ENCODE results near the gene CRIM1. TPM values are rescaled to one million over a fixed set of nuclear protein-coding genes. Genes with fewer than 3 reads are reported as not detected.
A peak's percentile ranks its signal among the peaks of the same experiment; 100 is the strongest.

The CRIM1 gene
- polyA plus RNA-seq, 2 of the 4 experiments (the other 2 are of a cell fraction): 127 to 208 TPM

DNA sequence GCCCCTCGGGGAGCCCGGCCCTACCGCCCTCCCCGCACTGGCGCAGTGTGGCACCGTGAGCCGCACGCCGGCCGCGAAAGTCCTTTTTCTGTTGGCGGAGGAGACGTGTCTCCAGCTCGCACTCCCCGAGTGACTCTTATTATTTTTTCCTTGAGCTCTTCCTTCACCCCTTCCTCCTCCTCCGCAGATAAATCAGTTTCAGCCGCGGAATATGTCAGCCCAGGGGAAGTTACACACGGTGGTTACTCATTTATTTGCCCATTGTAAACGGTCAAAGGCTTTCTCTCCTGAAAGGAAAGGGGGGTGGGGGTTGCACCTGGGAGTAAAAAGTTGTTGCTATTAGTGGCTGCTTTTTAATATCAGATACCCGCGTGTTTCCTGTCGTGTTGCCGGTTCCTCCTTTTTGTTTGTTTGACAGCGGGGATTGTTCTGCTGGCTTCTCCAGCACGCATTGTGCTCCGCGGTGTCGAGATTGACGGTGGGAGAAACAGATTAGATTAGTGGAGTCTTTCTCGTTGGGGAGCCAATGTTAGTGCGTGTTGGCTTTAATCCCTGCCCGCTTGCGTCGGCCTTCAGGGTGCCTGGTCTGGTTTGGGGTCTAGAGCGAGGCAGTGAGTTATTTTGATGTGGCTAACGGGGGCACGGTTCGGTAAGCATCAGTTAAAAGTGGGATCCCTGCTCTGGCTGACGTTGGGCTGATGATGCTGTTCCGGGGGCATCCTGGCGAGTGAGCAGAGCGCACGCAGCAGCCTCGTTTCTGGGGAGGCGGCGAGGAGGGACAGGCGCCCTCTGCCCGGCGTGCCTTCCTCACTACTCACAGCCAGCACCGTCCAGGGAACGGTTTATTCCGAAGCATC is 1.6 kb downstream of the CRIM1 start:
- ChIA-PET POLR2A (interaction anchor here (1.7 to 3.2 kb wide), 2 partner anchors 16 to 104 kb away, joined by 4 to 23 read pairs; no protein-coding TSS in a partner anchor), CTCF (interaction anchor here (0.7 to 13.5 kb wide), 24 partner anchors 8 to 307 kb away, joined by 3 to 148 read pairs (median 4); no protein-coding TSS in a partner anchor)
- no peaks in the 10 kb centered on the region for H3K9me3 ChIP-seq
- peaks cover 55% of the 10 kb centered on the region for H3K4me1 ChIP-seq
- peak overlapping the region; percentile 90 for H3K4me3 ChIP-seq
- FAIRE-seq (no peak), DNase-seq (ENCODE audit: low read depth in 1 of 2, low spot score in 1 of 2) (no peak), ATAC-seq (peak; percentile 55 to 71)
- 1% methylated on average over 47 of the region's 53 CpGs for WGBS (ENCODE audit: missing lambda C conversion rate)
- TF ChIP-seq JUN (IDR thresholded peaks at IDR 0.05): 0 out of 5 replicates have a peak, but pooled peaks of 1 of the 2 experiments have one; percentile 21
- 0 out of 2 replicates have a peak, but pooled peaks have one; percentile 4 for TF ChIP-seq RCOR1 (IDR thresholded peaks at IDR 0.05; ENCODE audit: low read depth, low read length)
- no peak for TF ChIP-seq CBX8 (IDR thresholded peaks at IDR 0.05)
- TF ChIP-seq, protein P1, sequence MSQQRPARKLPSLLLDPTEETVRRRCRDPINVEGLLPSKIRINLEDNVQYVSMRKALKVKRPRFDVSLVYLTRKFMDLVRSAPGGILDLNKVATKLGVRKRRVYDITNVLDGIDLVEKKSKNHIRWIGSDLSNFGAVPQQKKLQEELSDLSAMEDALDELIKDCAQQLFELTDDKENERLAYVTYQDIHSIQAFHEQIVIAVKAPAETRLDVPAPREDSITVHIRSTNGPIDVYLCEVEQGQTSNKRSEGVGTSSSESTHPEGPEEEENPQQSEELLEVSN (IDR thresholded peaks at IDR 0.05; ENCODE audit: borderline replicate concordance, low read depth): no peak
- no peak for TF ChIP-seq CHD2 (IDR thresholded peaks at IDR 0.05; ENCODE audit: low read length, partially characterized antibody)
- TF ChIP-seq ZSCAN20 (CRISPR knock-in tag; IDR thresholded peaks at IDR 0.05): no peak
- no peak for TF ChIP-seq SREBF2 (IDR thresholded peaks at IDR 0.05)
- TF ChIP-seq JUNB (IDR thresholded peaks at IDR 0.05): no peak
- 0 out of 2 replicates have a peak, but pooled peaks have one; percentile 16 for TF ChIP-seq HDAC2 (IDR thresholded peaks at IDR 0.05)
- no peak for TF ChIP-seq TP53 (CRISPR knock-in tag; IDR thresholded peaks at IDR 0.05)
- TF ChIP-seq, protein P2, sequence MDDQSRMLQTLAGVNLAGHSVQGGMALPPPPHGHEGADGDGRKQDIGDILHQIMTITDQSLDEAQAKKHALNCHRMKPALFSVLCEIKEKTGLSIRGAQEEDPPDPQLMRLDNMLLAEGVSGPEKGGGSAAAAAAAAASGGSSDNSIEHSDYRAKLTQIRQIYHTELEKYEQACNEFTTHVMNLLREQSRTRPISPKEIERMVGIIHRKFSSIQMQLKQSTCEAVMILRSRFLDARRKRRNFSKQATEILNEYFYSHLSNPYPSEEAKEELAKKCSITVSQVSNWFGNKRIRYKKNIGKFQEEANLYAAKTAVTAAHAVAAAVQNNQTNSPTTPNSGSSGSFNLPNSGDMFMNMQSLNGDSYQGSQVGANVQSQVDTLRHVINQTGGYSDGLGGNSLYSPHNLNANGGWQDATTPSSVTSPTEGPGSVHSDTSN (IDR thresholded peaks at IDR 0.05): 0 out of 2 replicates have a peak, but pooled peaks have one; percentile 7
- TF ChIP-seq, protein P3, sequence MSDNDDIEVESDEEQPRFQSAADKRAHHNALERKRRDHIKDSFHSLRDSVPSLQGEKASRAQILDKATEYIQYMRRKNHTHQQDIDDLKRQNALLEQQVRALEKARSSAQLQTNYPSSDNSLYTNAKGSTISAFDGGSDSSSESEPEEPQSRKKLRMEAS (IDR thresholded peaks at IDR 0.05): peak; percentile 75
- TF ChIP-seq HEYL (CRISPR knock-in tag; IDR thresholded peaks at IDR 0.05): no peak
- peak overlapping the region; percentile 93 to 97 for H3K27ac ChIP-seq
- H3K4me2 ChIP-seq: peak overlapping the region; percentile 90

DNA sequence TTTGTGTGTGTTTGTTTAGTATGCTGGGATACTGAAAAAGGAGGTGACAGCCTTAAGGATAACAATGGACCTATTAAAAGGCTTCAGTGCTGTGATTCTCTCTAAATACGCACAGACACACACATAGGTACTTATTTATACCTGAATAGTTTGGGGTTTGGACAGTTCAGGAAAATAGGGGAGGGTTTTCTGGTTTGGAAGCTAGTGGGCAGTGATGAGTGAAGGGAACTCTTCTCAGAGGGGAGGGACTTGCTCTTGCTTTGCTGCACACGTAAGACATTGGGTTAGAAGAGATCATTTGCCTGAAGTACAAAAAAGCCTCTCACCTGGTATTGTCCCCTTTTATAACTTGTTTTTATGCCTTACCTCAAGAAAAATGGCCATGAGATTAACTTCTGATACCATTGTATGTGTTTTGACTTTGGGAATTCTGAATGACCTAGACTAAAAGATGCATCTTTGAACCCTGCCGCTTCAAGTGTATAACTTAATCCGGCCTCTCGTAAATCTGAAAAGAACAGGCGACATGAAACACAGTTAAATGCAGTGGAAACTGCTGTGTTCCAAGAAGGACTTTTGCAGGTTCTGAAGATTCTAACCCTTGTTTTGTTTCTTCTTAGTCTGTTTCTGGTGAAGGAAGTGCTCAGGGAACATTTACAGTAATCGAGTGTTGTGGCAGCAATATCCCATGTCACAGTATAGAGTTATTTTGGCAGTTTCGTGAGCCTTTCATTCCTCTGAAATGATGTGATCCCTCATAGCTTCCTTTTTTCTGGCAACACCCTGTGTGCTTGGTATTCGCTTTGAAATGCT is 2.5 kb downstream of the CRIM1 start:
- CTCF ChIA-PET: interaction anchor here (0.7 to 13.5 kb wide), 22 partner anchors 9 to 306 kb away, joined by 3 to 148 read pairs (median 4); no protein-coding TSS in a partner anchor
- FAIRE-seq: peak; percentile 13
- H3K9me3 ChIP-seq: no peaks in the 10 kb centered on the region
- WGBS (ENCODE audit: missing lambda C conversion rate): 1% methylated on average over 9 of the region's 9 CpGs
- H3K4me3 ChIP-seq: peak overlapping the region; percentile 90
- DNase-seq (ENCODE audit: low read depth in 1 of 2, low spot score in 1 of 2): peak; percentile 63 to 89
- ATAC-seq: peak; percentile 49 to 73
- POLR2A ChIA-PET: interaction anchor here (0.6 to 0.7 kb wide), 4 partner anchors 10 to 133 kb away, joined by 3 to 4 read pairs (median 3); no protein-coding TSS in a partner anchor
- peak overlapping the region; percentile 90 for H3K4me2 ChIP-seq
- H3K4me1 ChIP-seq: peaks cover 55% of the 10 kb centered on the region
- 0 out of 4 replicates have a peak, but pooled peaks of 1 of the 2 experiments have one; percentile 1 for TF ChIP-seq CEBPB (IDR thresholded peaks at IDR 0.05)
- TF ChIP-seq ZSCAN20 (CRISPR knock-in tag; IDR thresholded peaks at IDR 0.05): no peak
- TF ChIP-seq RAD21 (conservative IDR thresholded peaks at IDR 0.05 in 1 of 2, IDR thresholded peaks at IDR 0.05 in 1 of 2): peak in 1 of 2 experiments; percentile 3; a peak in 2 of 5 replicates
- TF ChIP-seq MAFK (IDR thresholded peaks at IDR 0.05; ENCODE audit: partially characterized antibody): no peak
- TF ChIP-seq, protein P4, sequence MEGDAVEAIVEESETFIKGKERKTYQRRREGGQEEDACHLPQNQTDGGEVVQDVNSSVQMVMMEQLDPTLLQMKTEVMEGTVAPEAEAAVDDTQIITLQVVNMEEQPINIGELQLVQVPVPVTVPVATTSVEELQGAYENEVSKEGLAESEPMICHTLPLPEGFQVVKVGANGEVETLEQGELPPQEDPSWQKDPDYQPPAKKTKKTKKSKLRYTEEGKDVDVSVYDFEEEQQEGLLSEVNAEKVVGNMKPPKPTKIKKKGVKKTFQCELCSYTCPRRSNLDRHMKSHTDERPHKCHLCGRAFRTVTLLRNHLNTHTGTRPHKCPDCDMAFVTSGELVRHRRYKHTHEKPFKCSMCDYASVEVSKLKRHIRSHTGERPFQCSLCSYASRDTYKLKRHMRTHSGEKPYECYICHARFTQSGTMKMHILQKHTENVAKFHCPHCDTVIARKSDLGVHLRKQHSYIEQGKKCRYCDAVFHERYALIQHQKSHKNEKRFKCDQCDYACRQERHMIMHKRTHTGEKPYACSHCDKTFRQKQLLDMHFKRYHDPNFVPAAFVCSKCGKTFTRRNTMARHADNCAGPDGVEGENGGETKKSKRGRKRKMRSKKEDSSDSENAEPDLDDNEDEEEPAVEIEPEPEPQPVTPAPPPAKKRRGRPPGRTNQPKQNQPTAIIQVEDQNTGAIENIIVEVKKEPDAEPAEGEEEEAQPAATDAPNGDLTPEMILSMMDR (IDR thresholded peaks at IDR 0.05): peak; percentile 74; the same call in 2 of the 3 replicates
- TF ChIP-seq EP300 (IDR thresholded peaks at IDR 0.05): no peak
- TF ChIP-seq JUN (IDR thresholded peaks at IDR 0.05): peak; percentile 2 to 36; a peak in 1 of 5 replicates
- TF ChIP-seq SMC3 (IDR thresholded peaks at IDR 0.05): peak; percentile 53; the same call in 2 of the 3 replicates
- TF ChIP-seq HDAC2 (IDR thresholded peaks at IDR 0.05): 0 out of 2 replicates have a peak, but pooled peaks have one; percentile 39
- TF ChIP-seq RARB (CRISPR knock-in tag; IDR thresholded peaks at IDR 0.05): 0 out of 2 replicates have a peak, but pooled peaks have one; percentile 21
- peak overlapping the region; percentile 93 to 97 for H3K27ac ChIP-seq
